Measurements from ENCODE around the gene RNASEH2A. TPM values are rescaled to one million over a fixed set of nuclear protein-coding genes. Genes with fewer than 3 reads are reported as not detected.

Gene RNASEH2A
- total and polyA plus RNA-seq, 2 donors (not counting 1 experiment from before 2014, with no cell fraction given), result 14.5 to 18.9 TPM

GRCh38 chr19:12757544-12758274, 48.7 kb upstream of the RNASEH2A start:
- peaks cover 23% of the 10 kb centered on the region for H3K27me3 Mint-ChIP-seq
- no peak overlapping the region for H3K27ac Mint-ChIP-seq
- peaks cover 0 to 28% (median 5%) of the 10 kb centered on the region in 4 experiments for H3K27me3 ChIP-seq (replicated peaks in 1 of 4; ENCODE audit: control extremely low read depth in 1 of 4, control insufficient read depth in 3 of 4, insufficient read depth in 4 of 4, low read length in 3 of 4)
- TF ChIP-seq CTCF (IDR thresholded peaks at IDR 0.05) (peak; percentile 88), EZH2 (IDR thresholded peaks at IDR 0.05; ENCODE audit: borderline replicate concordance, insufficient read depth, low read depth, low read length, poor library complexity, severe bottlenecking) (no peak)
- H2AFZ ChIP-seq (ENCODE audit: insufficient read depth, low read depth, low read length, poor library complexity, severe bottlenecking), result peak overlapping the region; percentile 70
- H3K9me3 Mint-ChIP-seq (ENCODE audit: insufficient read depth), result no peaks in the 10 kb centered on the region
- ATAC-seq (ENCODE audit: low read depth) (peak; percentile 72), DNase-seq (peak; percentile 75)
- peaks cover 11% of the 10 kb centered on the region for H3K4me1 Mint-ChIP-seq
- peaks cover 7 to 8% of the 10 kb centered on the region in 2 donors for H3K4me1 ChIP-seq (ENCODE audit: control insufficient read depth in 2 of 2, insufficient read depth in 2 of 2, low read length in 2 of 2)
- ChIA-PET CTCF (interaction anchor here (0.6 to 27.9 kb wide), 24 partner anchors 8 to 196 kb away, joined by 3 to 1147 read pairs (median 5); partner anchors contain the start of genes DHPS, FBXW9, GET3 and HOOK2), POLR2A (interaction anchor here (0.6 to 1.4 kb wide), 3 partner anchors 38 to 1421 kb away, joined by 4 to 13 read pairs (median 9); partner anchors contain the start of gene DNASE2)
- H3K9me3 ChIP-seq (ENCODE audit: control extremely low read depth in 1 of 3, control insufficient read depth in 2 of 3, insufficient read depth in 1 of 3, low read length in 2 of 3), result no peaks in the 10 kb centered on the region
- no peaks in the 10 kb centered on the region for H3K79me2 ChIP-seq (ENCODE audit: control insufficient read depth, insufficient read depth, low read length)
- H3K4me3 Mint-ChIP-seq, result peak overlapping the region; percentile 52
- intact Hi-C loops (cut with micrococcal nuclease), result loop anchor here (1.0 kb wide), 1 partner anchor 40 kb away; no protein-coding TSS in a partner anchor
- no peak overlapping the region for H3K27ac ChIP-seq (ENCODE audit: low read length in 2 of 2)
- 9% methylated on average over 58 of the region's 60 CpGs for WGBS (ENCODE audit: insufficient coverage)
- H4K20me1 ChIP-seq (ENCODE audit: control insufficient read depth, insufficient read depth, low read length, poor library complexity, severe bottlenecking), result no peaks in the 10 kb centered on the region
- peak overlapping the region; percentile 78 for H3K4me2 ChIP-seq (replicated peaks; ENCODE audit: low read depth, low read length, poor library complexity, severe bottlenecking)
- H3K4me3 ChIP-seq (ENCODE audit: control extremely low read depth in 1 of 5, extremely low read depth in 1 of 5, insufficient read depth in 1 of 5, low read depth in 2 of 5, low read length in 4 of 5), result peak overlapping the region in 3 of 5 experiments; percentile 27 to 42 (median 37)
- H3K9ac ChIP-seq (ENCODE audit: low read length), result peak overlapping the region; percentile 49
- H3K36me3 ChIP-seq (replicated peaks in 1 of 2; ENCODE audit: control extremely low read depth in 1 of 2, control insufficient read depth in 1 of 2, extremely low read depth in 1 of 2, insufficient read depth in 2 of 2, low read length in 1 of 2), result no peaks in the 10 kb centered on the region
